RCC 7860 (cell line): ENCODE results near the gene RDH12.
"Not testable (repeated sequence)": the region's sequence is repeated elsewhere in the genome, so short reads cannot be mapped to it uniquely, and the experiment has no call there.

Experiments
- DNase-seq: peaks from one replicate; pipeline ENCODE4 v3.0.0-alpha.2; 2015; ENCODE audit warnings: low spot score
- FAIRE-seq: peaks from 2 replicates; lab custom pipeline; 2012; peaks lifted over from hg19 to GRCh38; lab: Jason Lieb, UNC

Gene RDH12

DNA sequence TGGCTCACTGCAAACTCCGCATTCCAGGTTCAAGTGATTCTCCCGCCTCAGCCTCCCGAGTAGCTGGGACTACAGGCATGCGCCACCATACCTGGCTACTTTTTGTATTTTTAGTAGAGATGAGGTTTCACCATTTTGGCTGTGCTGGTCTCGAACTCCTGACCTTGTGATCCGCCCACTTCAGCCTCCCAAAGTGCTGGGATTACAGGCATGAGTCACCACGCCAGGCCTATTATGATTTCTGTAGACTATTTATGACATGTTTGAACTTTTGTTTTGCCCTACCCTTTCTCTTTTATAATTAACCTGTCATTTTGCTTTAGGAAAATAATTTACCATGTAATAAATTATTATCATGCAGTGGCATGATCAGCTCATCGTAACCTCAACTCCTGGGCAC is at the start of gene RDH12:
RDH12 (plus strand) TSS at position 395 of the 400 bp plus-strand sequence. CDS start 20,757 bp downstream, outside the sequence.
- not testable (repeated sequence) for FAIRE-seq, DNase-seq

DNA sequence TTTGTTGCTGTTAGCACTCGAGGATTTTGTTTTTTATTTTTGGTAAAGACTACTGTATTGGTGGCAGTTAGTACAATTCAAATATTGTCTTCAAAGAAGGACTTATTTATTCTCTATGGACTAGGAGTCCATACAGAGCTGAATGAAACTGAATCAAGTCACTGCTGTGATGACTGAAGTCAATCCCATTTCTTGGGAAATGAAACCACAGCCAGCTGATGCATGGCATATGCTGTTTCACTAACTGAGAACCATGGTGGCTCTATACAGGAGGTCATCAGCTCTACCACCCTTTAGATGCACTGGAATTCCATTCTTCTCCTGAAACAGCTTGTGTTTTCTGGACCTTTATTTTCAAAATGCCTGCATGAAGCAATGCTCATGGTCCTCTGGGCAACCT is 49.5 kb upstream of the RDH12 start:
- DNase-seq (no peak), FAIRE-seq (no peak)

DNA sequence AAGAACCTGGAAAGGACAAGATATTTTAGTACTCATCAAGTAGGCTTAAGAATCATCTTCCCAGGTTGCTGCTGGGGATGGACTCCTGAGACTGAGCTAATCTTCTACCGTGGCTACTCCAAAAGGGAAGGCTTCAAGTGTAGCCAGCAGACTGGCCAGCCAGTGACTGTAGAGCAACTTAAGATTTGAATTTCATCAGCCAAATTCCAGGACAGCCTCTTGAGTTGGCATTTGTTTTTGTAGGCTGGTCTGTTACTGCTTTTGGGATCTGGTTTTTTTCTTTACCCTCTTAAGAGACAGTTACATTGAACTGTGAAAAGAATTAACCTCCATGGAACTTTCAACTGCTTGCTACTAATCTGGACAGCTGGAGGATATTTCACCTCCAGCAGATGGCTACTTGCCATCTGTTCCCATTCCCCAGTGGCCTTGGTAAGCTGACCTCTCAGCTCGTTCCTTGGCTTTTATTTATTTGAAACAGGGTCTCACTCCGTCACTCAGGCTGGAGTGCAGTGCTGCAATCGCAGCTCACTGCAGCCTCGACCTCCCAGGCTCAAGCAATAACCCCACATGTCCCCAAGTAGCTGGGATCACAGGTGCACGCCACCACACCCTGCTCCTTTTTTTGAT is 47.9 kb upstream of the RDH12 start:
- no peak for FAIRE-seq

DNA sequence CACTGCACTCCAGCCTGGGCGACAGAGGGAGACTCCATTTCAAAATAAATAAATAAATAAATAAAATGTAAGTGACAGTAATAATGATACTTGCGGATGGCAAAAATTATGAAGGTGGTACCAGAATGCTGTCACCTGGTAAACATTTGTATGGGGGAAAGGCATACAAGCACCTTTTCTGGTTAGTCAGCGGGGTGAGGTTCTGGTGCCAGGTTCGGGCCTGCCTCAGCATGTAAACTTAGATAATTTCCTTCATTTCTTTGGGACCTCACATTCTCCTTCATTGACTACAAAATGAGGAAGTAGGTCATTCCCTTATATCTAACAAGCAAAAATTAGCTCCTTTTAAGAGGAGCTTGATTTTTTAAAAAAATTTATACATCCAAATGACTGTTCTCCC is 38.1 kb upstream of the RDH12 start:
- FAIRE-seq (no peak), DNase-seq (no peak)

More for the DNA sequence above, 47.9 kb upstream of the RDH12 start:
- DNase-seq = no peak

DNA sequence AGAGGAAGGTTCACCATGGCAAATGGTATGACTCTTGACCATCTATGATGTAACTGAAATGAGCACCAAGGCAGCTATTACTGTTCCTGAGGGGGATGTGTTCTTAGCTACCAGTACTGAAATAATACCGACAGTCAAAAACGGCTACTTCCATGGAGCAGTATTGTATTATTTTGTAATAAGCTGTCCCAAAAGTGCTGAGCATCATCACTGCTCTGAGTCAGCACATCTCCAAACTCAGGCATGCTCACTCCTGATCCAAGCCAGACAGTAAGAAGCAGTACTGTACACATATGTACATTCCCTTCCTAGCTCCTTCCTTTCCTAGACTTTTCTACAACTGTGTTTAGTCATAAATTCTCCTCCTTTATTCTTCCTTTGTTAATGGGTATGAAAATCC is 35.8 kb upstream of the RDH12 start:
- DNase-seq = no peak
- FAIRE-seq = no peak

DNA sequence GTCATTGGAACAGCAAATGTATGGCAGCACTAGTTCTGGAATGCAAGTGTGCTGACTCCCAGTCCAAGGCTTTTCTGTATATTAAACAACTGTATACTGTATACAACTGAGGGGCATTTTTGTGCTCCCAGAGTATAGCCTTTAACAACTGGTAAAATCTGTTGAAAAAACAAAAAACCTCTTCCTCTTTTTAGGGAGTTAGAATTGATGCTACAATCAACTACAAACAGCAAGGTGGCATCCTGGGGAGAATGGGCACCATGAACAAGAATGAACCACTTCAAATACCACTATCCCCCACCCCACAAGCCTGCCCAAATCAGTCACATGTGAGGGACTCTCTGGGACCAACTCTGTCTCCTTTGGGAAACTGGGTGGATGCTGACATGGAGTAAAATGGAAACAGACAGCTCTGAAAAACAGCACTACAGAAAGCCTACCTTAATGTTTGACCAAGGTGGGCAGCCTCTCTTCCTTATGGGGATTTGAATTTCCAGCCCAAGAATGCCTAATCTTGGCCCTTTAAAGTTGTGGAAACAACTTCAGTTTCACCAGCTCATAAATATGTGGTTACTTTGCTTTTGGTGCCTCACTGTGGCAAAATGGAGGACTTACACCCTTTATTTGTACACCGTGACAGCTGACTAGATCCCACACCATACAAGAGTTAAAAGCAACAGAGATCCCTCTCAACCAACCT is 34.8 kb upstream of the RDH12 start:
- FAIRE-seq (no peak), DNase-seq (peak; percentile 5)

DNA sequence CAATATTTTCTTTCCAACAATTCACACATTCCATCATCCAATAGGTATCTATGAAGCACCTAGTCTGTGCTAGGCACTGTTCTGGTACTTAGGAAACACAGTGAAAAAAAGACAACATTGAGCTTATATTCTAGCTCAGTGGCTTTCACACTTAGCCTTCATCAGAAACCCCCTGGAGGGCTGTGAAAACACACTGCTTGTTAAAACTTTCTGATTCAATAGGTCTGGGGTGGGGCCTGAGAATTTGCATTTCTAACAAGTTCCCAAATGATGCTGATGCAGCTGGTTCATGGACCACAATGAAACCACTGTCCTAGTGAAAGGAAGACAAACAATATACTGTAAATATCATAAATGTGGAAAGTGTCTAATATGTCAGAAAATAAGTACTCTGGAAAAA is 33.1 kb upstream of the RDH12 start:
- no peak for FAIRE-seq

DNA sequence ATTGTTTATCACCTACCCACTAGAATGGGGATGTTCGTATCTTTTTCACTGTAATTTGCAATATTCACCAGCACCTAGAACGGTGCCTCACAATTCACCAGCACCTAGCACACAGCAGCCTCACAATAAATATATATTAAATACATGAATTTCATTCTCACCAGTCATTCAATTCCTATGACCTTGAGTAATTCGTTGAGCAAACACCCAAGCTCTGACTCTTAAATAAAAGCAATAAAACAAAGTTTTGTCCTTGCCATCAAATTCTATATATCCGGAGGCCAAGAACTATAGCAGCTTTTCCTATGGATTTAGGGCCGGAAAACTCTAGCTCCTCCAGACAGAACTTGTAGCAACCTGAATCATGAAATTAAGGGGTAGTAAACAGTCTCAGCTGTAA is 28.2 kb upstream of the RDH12 start:
- FAIRE-seq (no peak), DNase-seq (no peak)

More for the DNA sequence above, 33.1 kb upstream of the RDH12 start:
- DNase-seq = no peak

DNA sequence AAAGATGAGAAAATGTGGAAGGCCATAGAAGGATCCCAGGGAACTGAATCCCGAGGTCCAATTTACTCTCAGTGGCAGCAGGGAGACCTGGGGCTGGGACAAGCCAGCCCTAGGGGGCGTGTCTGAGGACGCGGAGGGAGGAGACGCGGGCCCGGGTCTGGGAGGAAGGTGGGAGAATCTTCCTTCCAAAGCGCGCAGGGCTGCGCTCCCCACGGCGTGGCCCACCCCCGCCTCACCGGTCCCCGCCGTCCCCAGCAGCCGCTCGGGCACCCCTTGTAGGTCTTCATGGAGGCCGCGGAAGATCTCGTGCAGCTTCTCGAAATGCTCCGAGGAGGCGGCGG is 27.6 kb upstream of the RDH12 start:
- peak; percentile 4 for DNase-seq
- FAIRE-seq = no peak

DNA sequence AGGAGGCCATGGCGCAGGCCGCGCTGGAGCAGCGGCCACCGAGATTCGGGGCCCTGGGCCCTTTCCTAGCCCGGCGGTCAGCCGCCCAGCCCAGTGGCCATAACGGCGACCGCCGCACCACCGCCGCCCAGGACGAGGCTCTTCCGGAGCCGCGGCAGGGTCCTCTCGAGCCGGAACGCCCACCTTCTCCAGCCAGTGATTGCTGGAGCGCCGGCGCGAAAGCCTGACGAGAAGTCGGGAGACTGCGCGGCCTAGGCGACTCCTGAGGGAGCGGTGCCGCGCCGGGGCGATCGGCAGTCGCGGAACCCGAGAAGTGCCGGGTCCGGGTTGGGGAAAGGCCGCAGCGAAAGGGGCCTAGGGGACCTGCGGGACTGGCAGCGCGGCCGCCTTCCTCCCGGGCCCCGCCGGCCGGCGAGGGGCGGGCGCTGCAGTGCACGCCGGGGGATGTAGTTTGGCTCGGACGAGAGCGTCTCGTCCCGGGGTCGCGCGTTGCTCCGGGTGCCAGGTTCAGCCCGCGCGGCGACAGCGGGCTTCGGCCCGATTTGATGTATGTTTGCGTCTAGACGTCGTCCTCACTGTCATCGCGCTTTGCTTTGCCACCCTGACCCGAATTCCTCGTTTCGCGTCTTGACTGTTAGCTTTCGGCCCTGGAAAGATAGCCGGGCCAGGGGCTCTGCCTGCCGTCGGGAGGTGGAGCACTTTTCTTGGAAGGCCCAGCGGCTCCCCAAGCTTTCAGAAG is 27.0 kb upstream of the RDH12 start, which contains the start of gene VTI1B:
VTI1B (minus strand) TSS at position 153 of the 739 bp plus-strand sequence; CDS start at position 10, 143 bp downstream.
- DNase-seq (peak; percentile 31), FAIRE-seq (no peak)

DNA sequence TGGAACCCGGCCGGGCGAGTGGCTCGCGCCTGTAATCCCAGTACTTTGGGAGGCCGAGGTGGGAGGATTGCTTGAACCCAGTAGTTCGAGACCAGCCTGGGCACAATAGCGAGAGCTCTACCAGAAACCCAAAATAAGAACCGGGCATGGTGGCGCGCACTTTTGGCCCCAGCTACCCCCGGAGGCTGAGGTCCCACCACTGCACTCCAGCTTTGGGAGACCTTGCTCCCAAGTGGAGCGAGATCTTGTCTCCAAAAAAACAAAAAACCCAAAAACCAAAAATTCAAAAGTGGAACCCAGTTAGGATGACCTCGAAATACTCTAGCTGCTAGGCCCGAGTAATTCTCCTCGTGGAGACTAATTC is 26.5 kb upstream of the RDH12 start:
- FAIRE-seq (no peak), DNase-seq (no peak)

DNA sequence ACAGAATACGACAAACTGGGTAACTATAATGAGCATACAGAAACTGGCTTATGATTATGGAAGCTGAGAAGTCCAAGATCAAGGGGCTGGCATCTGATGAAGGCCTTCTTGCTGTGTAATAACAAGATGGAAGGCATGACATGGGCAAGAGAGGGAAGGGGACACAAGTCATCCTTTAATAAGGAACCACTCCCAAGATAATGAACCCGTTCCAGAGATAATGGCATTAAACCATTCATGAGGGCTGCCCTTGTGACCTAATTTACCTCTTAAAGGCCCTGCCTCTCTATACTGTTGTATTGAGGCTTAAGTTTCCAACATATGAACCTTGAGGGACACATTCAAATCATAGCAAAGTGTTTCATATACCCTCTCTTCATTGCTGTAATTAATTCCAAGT is 22.7 kb upstream of the RDH12 start:
- no peak for FAIRE-seq
- no peak for DNase-seq

DNA sequence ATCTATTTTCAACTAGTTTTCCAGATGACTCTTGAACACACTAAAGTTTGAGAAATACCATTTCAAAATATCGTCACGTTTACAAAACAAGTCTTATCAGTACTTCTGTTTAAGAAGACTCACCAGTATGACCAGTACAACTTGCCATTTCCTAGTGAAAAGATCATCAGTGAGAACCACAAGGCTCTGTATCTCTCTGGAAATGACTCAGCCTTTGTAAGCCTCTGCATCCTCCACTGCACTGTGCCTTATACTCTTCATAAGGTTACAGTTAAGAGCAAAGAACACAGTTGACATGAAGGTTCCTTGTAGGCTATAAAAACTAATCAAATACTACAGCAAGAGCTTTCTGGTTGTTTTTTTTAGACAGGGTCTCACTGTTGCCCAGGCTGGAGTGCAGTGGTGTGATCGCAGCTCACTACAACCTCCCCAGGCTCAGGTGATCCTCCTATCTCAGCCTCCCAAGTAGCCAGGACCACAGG is 21.5 kb upstream of the RDH12 start:
- FAIRE-seq = peak; percentile 84

DNA sequence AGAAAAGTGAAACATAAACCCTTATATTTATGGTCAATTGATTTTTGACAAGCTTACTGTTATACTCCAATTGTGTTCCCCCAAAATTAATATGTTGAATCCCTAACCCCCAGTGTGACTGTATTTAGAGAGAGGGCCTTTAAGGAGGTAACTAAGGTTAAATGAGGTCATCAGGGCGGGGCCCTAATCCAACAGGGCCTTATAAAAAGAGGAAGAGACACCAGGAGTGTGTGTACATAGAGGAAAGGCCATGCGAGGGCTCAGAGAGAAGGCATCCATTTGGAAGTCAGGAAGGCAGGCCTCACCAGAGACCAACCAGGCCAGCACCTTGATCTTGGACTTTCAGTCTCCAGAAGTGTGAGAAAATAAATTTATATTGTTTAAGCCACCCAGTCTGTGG is 20.7 kb upstream of the RDH12 start:
- DNase-seq (no peak), FAIRE-seq (no peak)

More for the DNA sequence above, 21.5 kb upstream of the RDH12 start:
- DNase-seq = peak; percentile 65

DNA sequence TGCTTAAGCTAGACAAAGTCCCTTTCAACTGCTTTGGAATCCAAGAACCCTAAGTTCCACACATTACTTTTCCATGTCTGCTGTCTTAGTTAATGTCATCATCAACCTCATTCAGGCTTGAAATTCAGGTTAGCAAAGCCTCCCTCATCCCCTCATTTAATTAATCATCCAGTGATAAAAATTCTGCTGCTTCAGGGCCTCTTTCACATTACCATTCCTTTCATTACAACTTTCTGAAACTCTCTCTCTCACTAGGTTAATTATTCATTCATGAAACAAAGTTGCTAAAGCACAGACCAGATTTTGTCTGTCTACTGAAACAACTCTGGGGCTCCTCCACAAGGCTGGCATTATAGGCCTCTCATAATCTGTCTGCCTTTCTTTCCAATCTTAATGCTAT is 17.8 kb upstream of the RDH12 start:
- FAIRE-seq = no peak

DNA sequence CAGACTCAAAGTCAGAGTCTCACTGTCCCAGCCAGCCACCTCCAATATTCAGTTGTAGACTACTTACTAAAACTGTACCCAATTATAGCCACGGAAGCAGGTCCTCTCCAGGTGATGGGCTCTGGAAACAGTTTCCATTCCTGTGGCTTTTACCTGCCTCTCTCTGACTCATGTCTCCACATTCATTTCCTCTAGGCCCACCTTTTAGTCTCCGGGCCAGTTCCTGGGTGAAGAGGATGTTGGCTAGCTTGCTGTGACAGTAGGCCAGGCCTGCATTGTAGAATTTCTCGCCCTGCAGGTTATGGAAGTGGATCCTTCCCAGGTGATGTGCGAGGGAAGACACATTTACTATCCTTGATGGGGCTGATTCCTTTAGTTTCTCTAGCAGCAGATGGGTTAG is 11.7 kb upstream of the RDH12 start:
- no peak for DNase-seq
- FAIRE-seq = no peak

More for the DNA sequence above, 17.8 kb upstream of the RDH12 start:
- no peak for DNase-seq

DNA sequence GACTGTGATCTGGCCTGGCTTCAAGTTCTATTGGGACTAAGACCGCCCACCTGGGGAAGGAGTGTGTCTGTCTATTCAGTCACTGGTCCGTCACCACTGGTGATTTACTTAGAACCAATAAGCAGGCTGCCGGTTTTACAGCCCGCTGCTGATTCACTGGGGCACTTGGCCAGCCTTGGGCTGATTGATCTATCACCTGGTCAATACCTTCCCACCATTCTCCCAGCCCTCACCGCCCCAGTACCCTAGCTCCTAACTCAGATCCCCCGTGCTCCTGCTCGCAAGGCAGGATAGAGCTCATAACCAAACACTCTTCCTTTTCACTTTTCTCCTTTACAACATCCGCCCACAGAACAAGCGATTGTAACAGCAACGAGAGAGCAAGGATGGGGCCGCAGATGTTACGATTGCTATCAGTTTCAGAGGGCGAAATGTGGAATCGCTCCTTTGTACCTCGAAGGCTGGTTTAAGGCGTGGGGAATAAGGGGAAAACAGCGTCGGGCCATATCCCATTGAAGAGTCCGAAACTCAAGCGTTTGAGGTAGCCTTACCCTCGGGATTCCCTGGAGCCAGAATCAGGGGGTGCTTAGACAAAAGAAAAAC is 6.8 kb upstream of the RDH12 start:
- FAIRE-seq = peak; percentile 49
- DNase-seq = peak; percentile 65

DNA sequence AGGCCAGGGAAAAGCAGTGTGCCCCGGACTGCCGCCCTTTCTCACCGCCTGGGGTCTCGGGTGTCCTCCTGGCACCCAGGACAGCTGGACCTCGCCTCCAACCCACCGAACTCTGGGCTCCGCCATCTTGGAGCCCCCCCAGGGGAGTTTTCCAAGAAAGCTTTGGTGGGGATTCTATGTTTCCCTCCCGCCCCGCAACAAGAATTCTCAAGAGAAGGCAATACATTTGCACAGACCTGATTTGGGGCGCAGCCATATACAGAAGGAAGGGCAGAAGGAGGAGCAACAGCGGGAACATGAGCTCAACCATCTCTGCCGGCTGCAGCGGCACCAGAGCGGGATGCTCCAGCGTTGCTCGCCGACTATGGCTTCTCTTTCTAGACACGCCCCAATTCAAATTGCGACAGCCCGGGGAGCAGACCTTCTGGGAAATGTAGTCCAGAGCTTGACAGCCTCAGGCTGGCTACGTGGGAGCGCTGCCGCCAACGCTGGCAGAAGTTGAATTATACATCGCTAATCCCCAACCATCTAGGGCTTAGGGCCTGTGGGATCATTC is 6.2 kb upstream of the RDH12 start, which contains the start of gene RDH11:
RDH11 (minus strand) TSS at position 371 of the 556 bp plus-strand sequence; CDS start at position 310, 61 bp downstream.
- FAIRE-seq = no peak

DNA sequence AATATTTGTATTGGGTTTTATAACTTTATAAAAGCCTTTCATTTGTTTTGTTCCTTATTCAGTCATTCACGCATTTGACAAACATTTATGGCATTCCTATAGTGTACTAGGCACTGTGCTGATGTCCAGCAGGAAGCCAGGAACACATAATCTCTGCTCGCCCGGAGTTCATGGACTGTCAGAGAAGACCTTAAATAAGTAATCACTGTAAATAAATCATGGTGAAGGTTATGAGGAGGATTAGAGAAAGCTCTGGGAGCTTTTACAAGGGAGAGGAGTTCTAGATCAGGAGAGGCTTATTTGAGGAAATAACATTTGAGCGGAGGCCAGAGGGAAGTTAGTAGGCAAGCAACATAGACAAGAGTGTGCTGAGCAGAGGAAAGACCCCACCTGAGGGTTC is 4.7 kb upstream of the RDH12 start:
- no peak for FAIRE-seq
- no peak for DNase-seq

More for the DNA sequence above, 6.2 kb upstream of the RDH12 start, which contains the start of gene RDH11:
- DNase-seq = peak; percentile 70

DNA sequence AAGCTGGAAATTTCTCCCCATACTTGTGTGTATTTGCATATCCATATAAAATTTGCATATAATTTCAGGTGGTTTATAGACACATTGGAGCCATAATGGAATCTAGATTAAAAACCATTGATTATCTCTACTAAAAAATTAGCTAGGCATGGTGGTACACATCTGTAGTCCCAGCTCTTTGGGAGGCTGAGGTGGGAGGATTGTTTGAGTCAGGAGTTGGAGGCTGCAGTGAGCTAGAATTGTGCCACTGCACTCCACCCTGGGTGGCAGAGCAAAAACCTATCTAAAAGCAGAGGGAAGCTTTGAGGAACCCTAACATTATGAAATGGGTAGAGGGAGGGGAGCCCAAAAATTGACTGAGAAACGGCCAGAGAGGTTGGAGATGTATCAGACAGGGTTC is 3.5 kb upstream of the RDH12 start:
- FAIRE-seq (no peak), DNase-seq (no peak)

DNA sequence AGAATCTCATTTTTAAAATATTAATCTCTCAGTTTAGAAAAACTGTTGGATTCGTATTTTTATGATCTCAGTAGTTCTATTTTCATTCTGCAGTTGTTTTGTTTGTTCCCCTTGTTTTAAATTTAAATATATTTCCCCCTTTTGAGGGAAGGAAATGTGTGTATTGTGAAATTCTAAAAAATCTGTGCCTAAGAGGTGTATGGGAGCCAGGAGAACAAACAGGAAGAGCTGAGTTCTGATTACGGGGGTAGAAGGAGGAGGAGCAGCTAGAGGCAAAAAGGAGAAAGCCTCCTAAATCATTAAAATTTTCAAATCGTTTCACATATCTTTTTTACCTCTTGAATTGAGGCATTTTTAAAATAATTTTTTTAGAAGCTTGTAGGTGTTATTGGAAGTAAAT is 2.3 kb downstream of the RDH12 start:
- DNase-seq (no peak), FAIRE-seq (no peak)
